SH-SY5Y (cell line): ENCODE data around the gene SLC38A10.

ENCODE experiments used
- GATA2 ChIP-seq: IDR thresholded peaks from 2 replicates; pipeline ENCODE4 v1.6.1; 2011; ENCODE audit warnings: mild to moderate bottlenecking, low read depth, low read length
- GATA3 ChIP-seq: IDR thresholded peaks from 2 replicates; pipeline ENCODE4 v1.6.1; 2011; ENCODE audit warnings: low read depth, mild to moderate bottlenecking, low read length, moderate library complexity

GRCh38 chr17:81252326-81252986, 42.7 kb downstream of the SLC38A10 start:
- TF ChIP-seq GATA2 (no peak), GATA3 (no peak)
